ENCODE results near the gene CEBPZ.

Gene CEBPZ

GRCh38 chr2:37180006-37180639, 51.3 kb downstream of the CEBPZ start:
- H3K4me3 ChIP-seq (ENCODE audit: low read length): no peak overlapping the region
- TF ChIP-seq CTCF (conservative IDR thresholded peaks at IDR 0.05; ENCODE audit: low read length): 0 out of 2 replicates have a peak, but pooled peaks have one; percentile 4
- peak; percentile 18 for DNase-seq (ENCODE audit: low read depth)

- H3K4me3 ChIP-seq (ENCODE audit: low read length): no peak overlapping the region
- TF ChIP-seq CTCF (conservative IDR thresholded peaks at IDR 0.05; ENCODE audit: low read length): no peak
- DNase-seq (ENCODE audit: low read depth): no peak
These were observed 57.7 kb downstream of the CEBPZ start for GRCh38 chr2:37173741-37174140.

GRCh38 chr2:37171624-37171950, 59.8 kb downstream of the CEBPZ start:
- no peak for DNase-seq (ENCODE audit: low read depth)
- H3K4me3 ChIP-seq (ENCODE audit: low read length): no peak overlapping the region
- TF ChIP-seq CTCF (conservative IDR thresholded peaks at IDR 0.05; ENCODE audit: low read length): no peak

- TF ChIP-seq CTCF (conservative IDR thresholded peaks at IDR 0.05; ENCODE audit: low read length): peak; percentile 76
- no peak overlapping the region for H3K4me3 ChIP-seq (ENCODE audit: low read length)
- DNase-seq (ENCODE audit: low read depth): peak; percentile 40
These were observed 63.0 kb downstream of the CEBPZ start for GRCh38 chr2:37168217-37168981.

- no peak for DNase-seq (ENCODE audit: low read depth)
- no peak for TF ChIP-seq CTCF (conservative IDR thresholded peaks at IDR 0.05; ENCODE audit: low read length)
- H3K4me3 ChIP-seq (ENCODE audit: low read length): no peak overlapping the region
These were observed 63.7 kb downstream of the CEBPZ start for GRCh38 chr2:37167636-37168180.

GRCh38 chr2:37164757-37165156, 66.6 kb downstream of the CEBPZ start:
- no peak for TF ChIP-seq CTCF (conservative IDR thresholded peaks at IDR 0.05; ENCODE audit: low read length)
- no peak for DNase-seq (ENCODE audit: low read depth)
- no peak overlapping the region for H3K4me3 ChIP-seq (ENCODE audit: low read length)

Data from AG10803 (cell line).